DOHH2 (cell line): Measurements from ENCODE around the gene HK1.

Experiments used
- H3F3A ChIP-seq: fragments of 200-600 bp; sonication (generic), shearing (Covaris generic); 2 replicates; pipeline ENCODE4 v1.6.0; 2016; ENCODE audit warnings: antibody characterized with exemption, mild to moderate bottlenecking; ENCODE audit not compliant: control insufficient read depth, insufficient read depth
- H3K27ac ChIP-seq: fragments of 200-600 bp; sonication (generic); 2 replicates; pipeline ENCODE4 v1.5.1; 2014; ENCODE audit warnings: low read depth, mild to moderate bottlenecking, low read length, moderate library complexity
- H3K27me3 ChIP-seq: fragments of 200-600 bp; sonication (generic); 2 replicates; pipeline ENCODE4 v1.6.1; 2014; ENCODE audit warnings: mild to moderate bottlenecking, low read length, mixed read lengths; ENCODE audit not compliant: control insufficient read depth
- H3K36me3 ChIP-seq: fragments of 200-600 bp; sonication (generic); 2 replicates; pipeline ENCODE4 v1.6.1; 2014; ENCODE audit warnings: mild to moderate bottlenecking, low read length, moderate library complexity, mixed read lengths; ENCODE audit not compliant: control insufficient read depth
- H3K4me1 ChIP-seq: fragments of 200-600 bp; sonication (generic); 2 replicates; pipeline ENCODE4 v1.6.1; 2014; ENCODE audit warnings: mild to moderate bottlenecking, low read length, mixed read lengths; ENCODE audit not compliant: control insufficient read depth
- H3K4me2 ChIP-seq: fragments of 200-600 bp; sonication (generic); 2 replicates; pipeline ENCODE4 v1.6.0; 2014; ENCODE audit warnings: mild to moderate bottlenecking, low read length, moderate library complexity
- H3K4me3 ChIP-seq: fragments of 200-600 bp; sonication (generic); 2 replicates; pipeline ENCODE4 v1.5.1; 2014; ENCODE audit warnings: mild to moderate bottlenecking, low read length, mixed read lengths
- H3K79me2 ChIP-seq: fragments of 200-600 bp; sonication (generic); 2 replicates; pipeline ENCODE4 v1.6.1; 2014; ENCODE audit warnings: mild to moderate bottlenecking, low read length, mixed read lengths; ENCODE audit not compliant: control insufficient read depth
- H3K9me2 ChIP-seq: fragments of 200-600 bp; sonication (generic); replicated peaks from 2 replicates; pipeline ENCODE4 v1.6.1; 2014; ENCODE audit warnings: mild to moderate bottlenecking, low read length, mixed read lengths; ENCODE audit not compliant: control insufficient read depth
- H3K9me3 ChIP-seq: fragments of 200-600 bp; sonication (generic); 2 replicates; pipeline ENCODE4 v1.6.1; 2014; ENCODE audit warnings: antibody characterized with exemption, low read length, mixed read lengths; ENCODE audit not compliant: control insufficient read depth, insufficient read depth
- H4K20me1 ChIP-seq: fragments of 200-600 bp; sonication (generic); 2 replicates; pipeline ENCODE4 v1.6.0; 2014; ENCODE audit warnings: low read depth, mild to moderate bottlenecking, antibody characterized with exemption, low read length, moderate library complexity; ENCODE audit not compliant: control insufficient read depth, insufficient read depth
- EZH2phosphoT487 ChIP-seq: fragments of 200-600 bp; sonication (generic); IDR thresholded peaks from 2 replicates; pipeline ENCODE4 v1.6.1; 2017; ENCODE audit warnings: borderline replicate concordance, mild to moderate bottlenecking, antibody characterized with exemption, low read length, moderate library complexity, mixed read lengths
- TF ChIP-seq, protein P1 (sequence below): fragments of 200-600 bp; sonication (generic); IDR thresholded peaks from one replicate; pipeline ENCODE4 v1.5.1; 2014; ENCODE audit warnings: antibody characterized with exemption, mild to moderate bottlenecking, low read depth, low read length; ENCODE audit not compliant: poor library complexity, severe bottlenecking

Gene HK1

DNA sequence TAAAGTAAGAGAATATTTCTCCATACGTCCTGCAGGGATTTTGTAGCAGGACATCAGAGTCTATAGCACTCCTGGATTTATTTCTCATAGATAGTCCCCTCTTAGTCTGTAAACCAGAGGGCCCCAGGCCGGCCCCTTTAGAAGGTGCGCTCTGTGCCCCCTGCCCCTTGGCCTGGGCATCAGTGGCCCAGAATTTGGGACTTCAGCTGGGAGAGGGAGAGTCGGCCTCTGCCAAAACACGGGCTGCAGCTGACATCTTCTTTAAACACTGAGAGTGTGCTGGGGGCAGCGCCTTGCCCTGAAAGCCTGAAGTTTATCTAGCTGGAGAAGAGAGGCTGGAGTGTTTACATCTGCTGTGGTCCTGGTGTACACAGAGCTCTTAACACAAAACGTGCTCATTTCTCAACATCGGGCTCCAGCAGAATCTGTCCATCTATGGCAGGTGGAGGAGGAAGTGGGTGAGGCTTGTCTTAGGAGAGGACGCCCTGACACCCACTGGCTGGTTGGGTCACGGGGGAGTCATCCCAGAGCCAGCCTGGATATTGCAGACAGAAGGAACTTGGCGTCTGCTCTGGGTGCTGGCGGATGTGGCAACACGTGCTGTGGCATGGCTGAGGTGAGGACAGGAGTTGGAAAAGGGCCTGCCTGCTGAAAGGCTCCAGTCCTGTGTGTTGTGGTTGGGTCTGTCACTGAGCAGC is 143.5 kb downstream of the HK1 start:
- Histone ChIP-seq H3K4me3 (no peak overlapping the region), H3K4me2 (no peak overlapping the region)

DNA sequence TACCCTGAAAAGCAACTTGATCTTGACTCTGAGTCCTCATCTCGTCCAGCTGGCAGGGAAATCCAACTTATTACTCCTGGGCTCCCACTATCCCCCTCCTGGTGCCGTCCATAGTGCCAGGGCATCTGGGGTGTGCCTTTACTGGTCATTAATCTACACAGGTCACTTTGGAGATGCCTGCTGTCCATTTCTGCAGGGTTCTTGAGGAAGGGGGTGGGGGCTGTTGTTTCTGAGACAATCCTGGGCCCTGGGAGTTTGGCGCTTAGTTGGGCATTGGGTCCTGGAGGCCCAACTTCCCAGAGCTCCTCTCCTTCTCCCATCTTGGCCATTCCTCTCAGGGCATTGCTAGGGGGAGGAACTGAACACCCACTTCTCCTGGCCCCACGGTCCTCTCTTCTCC is 144.4 kb downstream of the HK1 start:
- H3K9me2 ChIP-seq, result no peaks in the 10 kb centered on the region
- 0 out of 2 replicates have a peak, but pooled peaks cover 6% of the 10 kb centered on the region for H3K27me3 ChIP-seq
- peaks cover 15% of the 10 kb centered on the region for H3K4me1 ChIP-seq
- H3K9me3 ChIP-seq, result no peaks in the 10 kb centered on the region
- H3K36me3 ChIP-seq, result no peaks in the 10 kb centered on the region
- no peaks in the 10 kb centered on the region for H3K79me2 ChIP-seq
- H3F3A ChIP-seq, result no peaks in the 10 kb centered on the region
- H3K27ac ChIP-seq, result no peak overlapping the region
- no peak overlapping the region for H3K4me2 ChIP-seq
- TF ChIP-seq EZH2phosphoT487, result no peak
- TF ChIP-seq, protein P1, sequence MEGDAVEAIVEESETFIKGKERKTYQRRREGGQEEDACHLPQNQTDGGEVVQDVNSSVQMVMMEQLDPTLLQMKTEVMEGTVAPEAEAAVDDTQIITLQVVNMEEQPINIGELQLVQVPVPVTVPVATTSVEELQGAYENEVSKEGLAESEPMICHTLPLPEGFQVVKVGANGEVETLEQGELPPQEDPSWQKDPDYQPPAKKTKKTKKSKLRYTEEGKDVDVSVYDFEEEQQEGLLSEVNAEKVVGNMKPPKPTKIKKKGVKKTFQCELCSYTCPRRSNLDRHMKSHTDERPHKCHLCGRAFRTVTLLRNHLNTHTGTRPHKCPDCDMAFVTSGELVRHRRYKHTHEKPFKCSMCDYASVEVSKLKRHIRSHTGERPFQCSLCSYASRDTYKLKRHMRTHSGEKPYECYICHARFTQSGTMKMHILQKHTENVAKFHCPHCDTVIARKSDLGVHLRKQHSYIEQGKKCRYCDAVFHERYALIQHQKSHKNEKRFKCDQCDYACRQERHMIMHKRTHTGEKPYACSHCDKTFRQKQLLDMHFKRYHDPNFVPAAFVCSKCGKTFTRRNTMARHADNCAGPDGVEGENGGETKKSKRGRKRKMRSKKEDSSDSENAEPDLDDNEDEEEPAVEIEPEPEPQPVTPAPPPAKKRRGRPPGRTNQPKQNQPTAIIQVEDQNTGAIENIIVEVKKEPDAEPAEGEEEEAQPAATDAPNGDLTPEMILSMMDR, result no peak
- H4K20me1 ChIP-seq, result no peaks in the 10 kb centered on the region
- H3K4me3 ChIP-seq, result no peak overlapping the region

More for the DNA sequence above, 143.5 kb downstream of the HK1 start:
- H3K79me2 ChIP-seq, result no peaks in the 10 kb centered on the region
- H3K9me2 ChIP-seq, result no peaks in the 10 kb centered on the region
- H3K27me3 ChIP-seq, result 0 out of 2 replicates have a peak, but pooled peaks cover 8% of the 10 kb centered on the region
- H3F3A ChIP-seq, result no peaks in the 10 kb centered on the region
- TF ChIP-seq EZH2phosphoT487, result no peak
- TF ChIP-seq, protein P1, result no peak
- no peaks in the 10 kb centered on the region for H4K20me1 ChIP-seq
- H3K36me3 ChIP-seq, result no peaks in the 10 kb centered on the region
- no peaks in the 10 kb centered on the region for H3K9me3 ChIP-seq
- H3K4me1 ChIP-seq, result peaks cover 15% of the 10 kb centered on the region
- H3K27ac ChIP-seq, result no peak overlapping the region

GRCh38 chr10:69425041-69425440 is 146.7 kb downstream of the HK1 start:
- Histone ChIP-seq H3F3A (no peaks in the 10 kb centered on the region), H3K79me2 (no peaks in the 10 kb centered on the region), H3K9me3 (no peaks in the 10 kb centered on the region), H3K4me1 (peaks cover 15% of the 10 kb centered on the region), H3K27me3 (no peaks in the 10 kb centered on the region), H4K20me1 (no peaks in the 10 kb centered on the region), H3K9me2 (no peaks in the 10 kb centered on the region), H3K4me3 (no peak overlapping the region), H3K4me2 (no peak overlapping the region), H3K36me3 (no peaks in the 10 kb centered on the region), H3K27ac (no peak overlapping the region)
- TF ChIP-seq, protein P1, result no peak
- TF ChIP-seq EZH2phosphoT487, result no peak
